Activated T-helper 1 cell treated with anti-CD3 and anti-CD28 coated beads, Interleukin-12 subunit alpha, Interleukin-12 subunit beta, Interleukin-2, Interleukin-4 antibody, amounts not matched to agents 30 ng/mL and 10 ng/mL and 1 ng/mL, durations not matched to agents 14 hours and 24 hours and 36 hours (primary cell): ENCODE results near the gene UFSP2. TPM values are rescaled to one million over a fixed set of nuclear protein-coding genes. Genes with fewer than 3 reads are reported as not detected.
A peak's percentile ranks its signal among the peaks of the same experiment; 100 is the strongest.

ENCODE experiments used
- DNase-seq: peaks from one replicate; pipeline ENCODE4 v3.0.0; 2021; ENCODE audit warnings: low spot score
- H3K27ac Mint-ChIP-seq: one replicate; pipeline ENCODE4 v1.8.0; 2021; ENCODE audit warnings: mild to moderate bottlenecking, mixed read lengths
- H3K27me3 Mint-ChIP-seq: one replicate; pipeline ENCODE4 v1.8.0; 2022; ENCODE audit warnings: mild to moderate bottlenecking, moderate library complexity, mixed read lengths; ENCODE audit not compliant: insufficient read depth
- H3K36me3 Mint-ChIP-seq: one replicate; pipeline ENCODE4 v1.8.0; 2021; ENCODE audit warnings: low read depth, mixed read lengths
- H3K4me1 Mint-ChIP-seq: one replicate; pipeline ENCODE4 v1.8.0; 2021; ENCODE audit warnings: low read depth, mixed read lengths
- H3K4me3 Mint-ChIP-seq: one replicate; pipeline ENCODE4 v1.8.0; 2021; ENCODE audit warnings: mild to moderate bottlenecking, moderate library complexity, mixed read lengths
- H3K9me3 Mint-ChIP-seq: one replicate; pipeline ENCODE4 v1.8.0; 2021; ENCODE audit warnings: mixed read lengths
- intact Hi-C: fragments of 100-400 bp; cut with micrococcal nuclease; formaldehyde crosslinking; loops from one replicate; pipeline ENCODE4 v1.15.1; 2024
- total RNA-seq: library from RNA; stranded (reverse); gene quantifications from 2 replicates; pipeline ENCODE4 v1.2.3, GENCODE V29; 2022

UFSP2 gene
- total RNA-seq, 1 donor from 2014 or later = 19.9 TPM

- DNase-seq = no peak
- Mint-ChIP-seq H3K27me3 (peaks cover 38% of the 10 kb centered on the region), H3K27ac (no peak overlapping the region), H3K4me3 (no peak overlapping the region), H3K36me3 (no peaks in the 10 kb centered on the region), H3K4me1 (no peaks in the 10 kb centered on the region), H3K9me3 (no peaks in the 10 kb centered on the region)
- intact Hi-C loops = no loop called here
Measured at GRCh38 chr4:185464183-185464582, 38.4 kb upstream of the UFSP2 start.

DNA sequence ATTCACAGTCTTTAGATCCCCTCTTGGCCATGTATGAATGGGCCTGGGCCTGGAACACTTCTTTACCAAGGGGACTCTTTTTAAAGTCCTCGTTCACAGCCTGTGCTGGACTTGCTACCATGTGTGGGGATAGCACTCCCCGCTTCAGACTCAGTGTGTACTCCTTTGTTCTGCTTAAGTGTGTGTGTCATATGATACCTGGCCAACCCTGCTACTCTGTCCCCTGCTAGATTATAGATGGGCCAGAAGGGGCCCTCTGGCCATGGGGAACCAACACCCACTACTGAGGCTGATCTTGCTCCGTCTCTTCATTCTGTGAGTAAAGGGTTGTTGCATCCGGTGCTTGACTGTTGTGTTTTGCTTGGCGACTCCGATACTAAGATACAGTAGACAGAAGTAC is 37.8 kb upstream of the UFSP2 start:
- no peak for DNase-seq
- Mint-ChIP-seq H3K4me3 (no peak overlapping the region), H3K4me1 (no peaks in the 10 kb centered on the region), H3K27me3 (peaks cover 36% of the 10 kb centered on the region), H3K36me3 (no peaks in the 10 kb centered on the region), H3K9me3 (no peaks in the 10 kb centered on the region), H3K27ac (no peak overlapping the region)
- intact Hi-C loops = no loop called here

DNA sequence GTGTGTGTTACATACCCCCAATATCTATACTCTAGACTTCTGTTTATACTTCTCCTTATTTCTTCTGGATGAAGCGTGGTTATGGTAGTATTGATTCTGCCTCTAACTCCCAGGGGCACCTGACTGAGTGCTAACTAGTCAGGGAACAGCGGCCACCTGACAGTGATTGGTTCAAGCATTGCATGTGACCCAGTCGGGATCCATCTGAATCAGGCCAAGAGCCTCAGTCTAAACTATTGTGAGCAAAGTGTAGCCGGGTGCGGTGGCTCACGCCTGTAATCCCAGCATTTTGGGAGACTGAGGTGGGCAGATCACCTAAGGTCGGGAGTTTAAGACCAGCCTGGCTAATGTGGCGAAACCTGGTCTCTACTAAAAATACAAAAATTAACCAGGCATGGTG is 35.8 kb upstream of the UFSP2 start:
- Mint-ChIP-seq H3K4me1 (no peaks in the 10 kb centered on the region), H3K27me3 (peaks cover 37% of the 10 kb centered on the region), H3K27ac (no peak overlapping the region), H3K36me3 (no peaks in the 10 kb centered on the region), H3K9me3 (no peaks in the 10 kb centered on the region), H3K4me3 (no peak overlapping the region)
- DNase-seq = no peak
- intact Hi-C loops = no loop called here

- Mint-ChIP-seq H3K4me3 (no peak overlapping the region), H3K4me1 (no peaks in the 10 kb centered on the region)
- intact Hi-C loops = no loop called here
Measured at GRCh38 chr4:185457136-185457535, 31.4 kb upstream of the UFSP2 start.

GRCh38 chr4:185456131-185456530 is 30.4 kb upstream of the UFSP2 start:
- DNase-seq = no peak
- H3K9me3 Mint-ChIP-seq = no peaks in the 10 kb centered on the region
- no peaks in the 10 kb centered on the region for H3K36me3 Mint-ChIP-seq
- intact Hi-C loops = no loop called here
- H3K27ac Mint-ChIP-seq = no peak overlapping the region
- peaks cover 39% of the 10 kb centered on the region for H3K27me3 Mint-ChIP-seq
- no peak overlapping the region for H3K4me3 Mint-ChIP-seq
- no peaks in the 10 kb centered on the region for H3K4me1 Mint-ChIP-seq

More at GRCh38 chr4:185457136-185457535, 31.4 kb upstream of the UFSP2 start:
- no peak overlapping the region for H3K27ac Mint-ChIP-seq
- H3K9me3 Mint-ChIP-seq = no peaks in the 10 kb centered on the region
- no peak for DNase-seq
- peaks cover 39% of the 10 kb centered on the region for H3K27me3 Mint-ChIP-seq
- H3K36me3 Mint-ChIP-seq = no peaks in the 10 kb centered on the region

- no peak for DNase-seq
- Mint-ChIP-seq H3K27ac (no peak overlapping the region), H3K4me1 (no peaks in the 10 kb centered on the region), H3K4me3 (no peak overlapping the region), H3K27me3 (peaks cover 5% of the 10 kb centered on the region), H3K36me3 (no peaks in the 10 kb centered on the region), H3K9me3 (no peaks in the 10 kb centered on the region)
- intact Hi-C loops = no loop called here
Measured at GRCh38 chr4:185445209-185445608, 19.4 kb upstream of the UFSP2 start.

DNA sequence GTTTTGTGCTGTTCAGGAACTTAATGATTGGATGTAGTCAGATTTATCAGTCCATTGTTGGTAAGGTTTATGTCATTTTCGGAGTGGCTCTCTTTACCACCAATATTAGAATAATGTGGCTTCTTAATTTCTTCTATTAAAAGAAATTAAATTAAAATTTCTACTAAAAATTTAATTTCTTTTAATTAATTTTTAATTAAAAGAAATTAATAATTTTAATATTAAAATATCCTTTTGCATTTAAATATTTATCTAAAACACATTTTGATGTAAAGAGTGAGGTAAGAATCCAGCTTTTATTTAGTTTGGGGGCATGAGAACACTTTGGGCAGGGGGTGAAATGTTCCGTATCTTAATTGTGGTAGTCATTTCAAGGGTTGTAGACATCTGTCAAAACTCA is 15.7 kb upstream of the UFSP2 start:
- Mint-ChIP-seq H3K9me3 (no peaks in the 10 kb centered on the region), H3K27ac (no peak overlapping the region), H3K4me3 (no peak overlapping the region), H3K4me1 (no peaks in the 10 kb centered on the region), H3K27me3 (peaks cover 5% of the 10 kb centered on the region), H3K36me3 (no peaks in the 10 kb centered on the region)
- DNase-seq = no peak
- intact Hi-C loops = no loop called here

DNA sequence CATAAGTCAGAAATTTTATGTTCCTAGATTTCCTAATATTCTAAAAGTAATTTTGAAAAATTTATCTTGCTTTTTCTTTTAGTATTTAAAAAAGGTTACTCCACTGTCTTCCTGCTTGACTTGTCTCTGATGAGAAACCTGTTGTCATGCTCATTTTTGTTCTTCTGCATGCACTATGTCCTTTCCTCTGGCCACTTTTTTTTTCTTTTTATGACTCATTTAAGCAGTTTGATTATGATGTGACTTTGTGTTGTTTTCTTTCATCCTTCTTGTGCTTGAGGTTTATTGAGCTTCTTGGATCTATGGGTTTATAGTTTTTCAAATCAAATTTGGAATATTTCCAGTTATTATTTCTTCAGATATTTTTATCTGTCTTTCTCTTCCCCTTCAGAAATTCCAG is 12.0 kb upstream of the UFSP2 start:
- Mint-ChIP-seq H3K27me3 (peaks cover 8% of the 10 kb centered on the region), H3K36me3 (no peaks in the 10 kb centered on the region), H3K4me1 (no peaks in the 10 kb centered on the region), H3K27ac (no peak overlapping the region), H3K4me3 (no peak overlapping the region), H3K9me3 (no peaks in the 10 kb centered on the region)
- DNase-seq = no peak
- intact Hi-C loops = no loop called here

GRCh38 chr4:185435466-185435865 is 9.7 kb upstream of the UFSP2 start:
- Mint-ChIP-seq H3K4me1 (no peaks in the 10 kb centered on the region), H3K36me3 (no peaks in the 10 kb centered on the region), H3K27ac (no peak overlapping the region)

DNA sequence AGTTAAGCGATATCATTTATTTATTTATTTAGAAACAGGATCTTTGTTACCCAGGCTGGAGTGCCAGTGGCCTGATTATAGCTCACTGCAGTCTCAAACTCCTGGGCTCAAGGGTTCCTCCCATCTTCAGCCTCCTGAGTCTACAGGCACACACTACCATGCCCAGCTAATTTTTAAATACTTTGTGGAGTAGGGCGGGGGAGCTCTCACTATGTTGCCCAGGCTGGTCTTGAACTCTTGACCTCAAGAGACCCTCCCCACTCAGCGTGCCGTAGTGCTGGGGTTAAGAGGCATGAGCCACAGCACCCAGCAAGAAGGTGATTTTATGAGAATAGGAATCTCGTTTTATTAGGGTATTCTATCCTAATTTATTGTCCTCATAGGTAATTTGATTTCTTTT is 3.9 kb upstream of the UFSP2 start:
- H3K27me3 Mint-ChIP-seq = peaks cover 10% of the 10 kb centered on the region
- intact Hi-C loops = loop anchor here (5.0 to 10.0 kb wide), 2 partner anchors 168 to 695 kb away; partner anchors contain the start of gene CENPU

More at GRCh38 chr4:185435466-185435865, 9.7 kb upstream of the UFSP2 start:
- no peak for DNase-seq
- Mint-ChIP-seq H3K4me3 (no peak overlapping the region), H3K9me3 (no peaks in the 10 kb centered on the region), H3K27me3 (peaks cover 9% of the 10 kb centered on the region)
- intact Hi-C loops = no loop called here

DNA sequence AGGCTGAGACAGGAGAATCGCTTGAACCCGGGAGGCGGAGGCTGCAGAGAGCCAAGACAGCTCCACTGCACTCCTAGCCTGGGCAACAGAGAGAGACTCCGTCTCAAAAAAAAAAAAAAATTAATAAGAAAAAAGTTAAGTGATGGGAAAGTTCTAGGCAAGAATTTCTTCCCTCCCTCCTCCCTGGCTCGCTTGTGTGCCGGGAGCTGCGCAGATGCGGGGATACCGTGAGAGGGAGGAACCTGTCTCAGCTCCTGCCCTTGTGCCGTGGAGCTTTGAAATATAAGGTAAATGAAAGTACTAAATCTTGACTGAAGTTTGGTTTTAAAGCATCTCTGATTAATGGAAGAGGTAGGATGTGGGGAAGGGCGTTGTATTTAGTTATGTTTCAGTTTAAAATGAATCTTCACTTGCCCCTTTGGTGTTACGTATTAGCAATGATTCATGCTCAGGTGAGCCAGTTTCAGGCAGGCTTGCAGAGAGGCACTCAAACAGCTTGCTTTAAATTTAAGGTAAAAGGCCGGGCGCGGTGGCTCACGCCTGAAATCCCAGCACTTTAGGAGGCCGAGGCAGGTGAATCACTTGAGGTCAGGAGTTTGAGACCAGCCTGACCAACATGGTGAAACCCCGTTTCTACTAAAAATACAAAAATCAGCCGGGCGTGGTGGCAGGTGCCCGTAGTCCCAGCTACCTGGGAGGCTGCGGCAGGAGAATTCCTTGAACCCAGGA is 1.4 kb upstream of the UFSP2 start:
- intact Hi-C loops = loop anchor here (1.0 to 10.0 kb wide), 5 partner anchors 170 to 1982 kb away; partner anchors contain the start of genes CDKN2AIP, CENPU and CYP4V2
- peak overlapping the region; percentile 37 for H3K4me3 Mint-ChIP-seq
- no peak overlapping the region for H3K27ac Mint-ChIP-seq
- H3K9me3 Mint-ChIP-seq = no peaks in the 10 kb centered on the region
- H3K4me1 Mint-ChIP-seq = peaks cover 29% of the 10 kb centered on the region
- peaks cover 6% of the 10 kb centered on the region for H3K36me3 Mint-ChIP-seq
- no peak for DNase-seq
- H3K27me3 Mint-ChIP-seq = peaks cover 7% of the 10 kb centered on the region

More for the DNA sequence above, 3.9 kb upstream of the UFSP2 start:
- H3K4me1 Mint-ChIP-seq = peaks cover 12% of the 10 kb centered on the region
- no peak overlapping the region for H3K4me3 Mint-ChIP-seq
- H3K9me3 Mint-ChIP-seq = no peaks in the 10 kb centered on the region
- no peak overlapping the region for H3K27ac Mint-ChIP-seq
- H3K36me3 Mint-ChIP-seq = peaks cover 2% of the 10 kb centered on the region
- no peak for DNase-seq

DNA sequence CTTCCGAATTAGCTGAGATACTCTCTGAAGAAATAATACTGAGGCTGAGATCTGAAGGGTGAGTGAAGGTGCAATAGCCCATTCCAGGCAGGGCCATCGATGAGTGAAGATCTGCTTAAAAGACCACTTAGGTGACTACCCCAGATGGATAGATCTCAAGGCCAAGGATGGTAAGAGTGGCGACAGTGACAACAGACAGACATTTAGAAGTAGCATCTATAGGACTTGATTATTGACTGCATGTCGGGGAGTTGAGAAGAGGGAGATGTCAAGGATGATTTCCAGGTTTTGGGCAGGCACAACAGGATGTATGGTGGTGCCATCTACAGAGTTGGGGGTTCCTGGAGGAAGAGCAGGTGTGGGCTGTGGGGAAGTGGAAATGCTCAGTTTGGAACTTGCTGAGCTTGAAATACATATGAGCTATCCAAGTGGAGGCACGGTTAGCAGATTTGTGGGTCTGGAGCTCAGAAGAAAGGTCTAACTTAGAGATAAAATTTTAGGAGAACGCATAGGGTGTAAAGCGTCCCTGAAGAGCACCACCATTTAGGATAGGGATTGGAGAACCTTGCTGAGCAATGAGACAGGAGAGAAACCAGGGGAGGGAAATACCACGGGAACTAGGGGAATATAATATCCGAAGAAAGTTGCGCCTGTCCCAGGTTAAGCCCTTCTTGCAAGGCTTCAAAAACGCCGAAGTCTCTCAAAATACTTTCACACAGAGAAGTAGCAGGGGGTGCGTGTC is 688 bp downstream of the UFSP2 start:
- H3K36me3 Mint-ChIP-seq = peaks cover 14% of the 10 kb centered on the region
- intact Hi-C loops = loop anchor here (1.0 to 10.0 kb wide), 7 partner anchors 29 to 1921 kb away; partner anchors contain the start of genes ANKRD37, CCDC110, CENPU and SNX25
- peak overlapping the region; percentile 92 for H3K27ac Mint-ChIP-seq
- H3K4me3 Mint-ChIP-seq = peak overlapping the region; percentile 88
- H3K27me3 Mint-ChIP-seq = peaks cover 2% of the 10 kb centered on the region
- peaks cover 35% of the 10 kb centered on the region for H3K4me1 Mint-ChIP-seq
- DNase-seq = no peak
- no peaks in the 10 kb centered on the region for H3K9me3 Mint-ChIP-seq
